ENCODE results near the gene MAN2A1.
A peak's percentile ranks its signal among the peaks of the same experiment; 100 is the strongest.
"Not testable (repeated sequence)": the region's sequence is repeated elsewhere in the genome, so short reads cannot be mapped to it uniquely, and the experiment has no call there.

Gene MAN2A1

GRCh38 chr5:109832207-109833188 lies 142.8 kb downstream of the MAN2A1 start:
- ATAC-seq, result not testable (repeated sequence)

GRCh38 chr5:109833946-109834345 lies 144.2 kb downstream of the MAN2A1 start:
- ATAC-seq, result no peak

- ATAC-seq, result no peak
These were observed 146.6 kb downstream of the MAN2A1 start for GRCh38 chr5:109836280-109836679.

GRCh38 chr5:109837231-109837861 lies 147.6 kb downstream of the MAN2A1 start:
- ATAC-seq, result no peak

- ATAC-seq, result no peak
These were observed 148.4 kb downstream of the MAN2A1 start for GRCh38 chr5:109838157-109838556.

GRCh38 chr5:109844148-109844547 lies 154.4 kb downstream of the MAN2A1 start:
- no peak for ATAC-seq

GRCh38 chr5:109844695-109845094 lies 155.0 kb downstream of the MAN2A1 start:
- no peak for ATAC-seq

GRCh38 chr5:109848130-109848529 lies 158.4 kb downstream of the MAN2A1 start:
- no peak for ATAC-seq

GRCh38 chr5:109849478-109850088 lies 159.9 kb downstream of the MAN2A1 start:
- ATAC-seq, result no peak

GRCh38 chr5:109852371-109853155 lies 162.8 kb downstream of the MAN2A1 start:
- ATAC-seq, result peak; percentile 72 to 87

GRCh38 chr5:109853377-109853776 lies 163.7 kb downstream of the MAN2A1 start:
- no peak for ATAC-seq

GRCh38 chr5:109855056-109855455 lies 165.3 kb downstream of the MAN2A1 start:
- no peak for ATAC-seq

GRCh38 chr5:109857405-109858031 lies 167.8 kb downstream of the MAN2A1 start:
- ATAC-seq, result peak; percentile 38 to 55

GRCh38 chr5:109859537-109859936 lies 169.8 kb downstream of the MAN2A1 start:
- ATAC-seq, result no peak

GRCh38 chr5:109862301-109862700 lies 172.6 kb downstream of the MAN2A1 start:
- no peak for ATAC-seq

GRCh38 chr5:109863752-109864151 lies 174.0 kb downstream of the MAN2A1 start:
- ATAC-seq, result peak; percentile 58 to 67

- peak; percentile 10 to 13 for ATAC-seq
These were observed 175.9 kb downstream of the MAN2A1 start for GRCh38 chr5:109865637-109866036.

GRCh38 chr5:109866051-109866450 lies 176.3 kb downstream of the MAN2A1 start:
- no peak for ATAC-seq

- ATAC-seq, result no peak
These were observed 179.0 kb downstream of the MAN2A1 start for GRCh38 chr5:109868737-109869136.

GRCh38 chr5:109873687-109874086 lies 184.0 kb downstream of the MAN2A1 start:
- no peak for ATAC-seq

- ATAC-seq, result no peak
These were observed 184.4 kb downstream of the MAN2A1 start for GRCh38 chr5:109874108-109874507.

Data from activated CD4-positive, CD25-positive, alpha-beta regulatory T cell treated with anti-CD3 and anti-CD28 coated beads, Interleukin-2, amount 50 U/mL, for 24 hours (primary cell).